SW480 (cell line): Measurements from ENCODE around the gene TNPO3.
"Not testable (repeated sequence)": the region's sequence is repeated elsewhere in the genome, so short reads cannot be mapped to it uniquely, and the experiment has no call there.

ENCODE experiments used
- DNase-seq: peaks from one replicate; pipeline ENCODE4 v3.0.0-alpha.2; 2016; ENCODE audit warnings: low spot score

TNPO3 gene

DNA sequence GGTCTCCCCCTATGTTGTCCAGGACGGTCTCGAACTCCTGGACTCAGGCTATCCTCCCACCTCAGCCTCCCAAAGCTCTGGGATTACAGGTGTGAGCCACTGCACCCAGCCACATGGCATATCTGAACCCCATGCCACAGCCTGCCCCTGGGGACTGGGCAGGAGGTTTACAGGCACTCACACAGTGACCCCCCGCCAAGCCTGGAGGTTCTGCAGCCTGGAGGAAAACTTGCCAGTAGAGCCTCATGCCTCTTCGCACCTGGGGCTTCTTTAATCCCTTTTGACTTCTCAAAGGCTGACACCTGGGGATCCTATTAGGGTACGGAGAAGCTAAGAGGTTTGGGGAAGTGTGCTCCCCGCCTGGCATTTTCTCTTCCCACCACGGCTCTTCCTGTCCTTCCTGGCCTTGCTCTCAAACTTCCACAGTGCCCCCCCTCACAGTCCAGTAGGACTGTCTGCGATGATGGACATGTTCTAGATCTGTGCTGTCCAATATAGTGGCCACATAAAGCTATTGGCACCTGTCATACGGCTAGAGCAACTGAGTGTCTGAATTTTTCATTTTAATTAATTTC lies 133.0 kb downstream of the TNPO3 start:
- no peak for DNase-seq

- DNase-seq = no peak
Measured at GRCh38 chr7:128920913-128921582, 133.9 kb downstream of the TNPO3 start.

DNA sequence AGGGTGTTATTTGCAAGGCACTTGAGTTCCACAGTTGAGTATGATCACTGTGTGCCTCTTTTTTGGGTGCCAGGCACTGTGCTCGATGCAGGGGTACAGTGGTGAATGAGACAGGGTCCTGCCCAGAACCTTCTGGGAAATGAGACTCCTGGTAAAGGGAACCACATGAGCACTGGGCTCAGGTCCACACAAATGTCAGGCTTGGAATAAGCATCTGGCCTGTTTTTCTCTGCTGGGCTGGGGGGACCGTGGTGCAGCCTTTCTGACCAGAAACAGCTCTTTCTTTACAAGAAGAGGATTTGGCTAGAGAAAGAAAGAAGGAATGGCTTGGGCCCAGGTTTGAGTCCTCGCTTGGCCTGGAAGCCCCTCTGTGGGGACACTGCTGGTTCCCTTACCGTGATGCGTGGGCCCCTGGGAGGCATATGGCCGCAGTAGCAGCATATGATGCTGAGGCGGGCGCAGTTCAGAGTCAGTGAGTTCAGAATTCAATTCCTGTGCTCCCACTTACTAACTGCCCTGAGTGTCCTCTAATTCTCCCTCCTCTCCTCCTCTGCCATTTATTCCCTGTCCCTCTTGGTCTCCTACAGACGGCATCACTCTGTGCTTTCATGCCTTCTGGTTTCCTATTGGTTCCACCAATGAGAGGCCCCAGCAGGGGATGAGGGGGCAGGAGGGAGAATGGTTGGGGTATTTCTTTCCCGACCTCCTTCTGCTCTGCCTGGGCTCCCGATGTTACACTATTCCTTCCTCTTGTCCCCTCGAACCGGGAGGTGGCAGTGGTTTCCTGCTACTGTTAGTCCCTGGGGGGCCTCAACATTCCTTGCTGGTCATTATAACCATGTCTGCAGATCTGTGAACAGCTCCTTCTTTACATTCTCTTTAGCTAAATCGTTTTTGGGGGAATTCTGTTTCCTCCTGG lies 134.8 kb downstream of the TNPO3 start:
- no peak for DNase-seq

DNA sequence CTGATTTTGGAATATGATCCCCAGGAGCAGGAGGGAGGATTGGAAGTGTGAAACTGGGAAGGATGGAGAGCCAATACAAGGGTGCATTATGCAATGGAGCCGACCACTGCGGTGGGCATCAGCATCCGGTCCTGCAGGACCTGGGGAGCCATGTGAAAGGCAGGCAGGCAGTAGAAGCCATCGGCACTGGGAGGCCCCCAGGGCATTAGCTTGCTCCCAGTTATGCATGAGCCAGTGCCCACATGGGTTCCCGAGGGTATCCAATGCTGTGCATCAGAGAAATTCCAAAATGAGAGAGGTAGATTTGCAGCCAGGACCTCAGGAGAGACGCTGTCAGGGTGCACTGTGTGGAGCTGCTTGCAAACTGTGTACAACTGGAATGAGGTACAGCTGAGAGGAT lies 135.7 kb downstream of the TNPO3 start:
- no peak for DNase-seq

DNA sequence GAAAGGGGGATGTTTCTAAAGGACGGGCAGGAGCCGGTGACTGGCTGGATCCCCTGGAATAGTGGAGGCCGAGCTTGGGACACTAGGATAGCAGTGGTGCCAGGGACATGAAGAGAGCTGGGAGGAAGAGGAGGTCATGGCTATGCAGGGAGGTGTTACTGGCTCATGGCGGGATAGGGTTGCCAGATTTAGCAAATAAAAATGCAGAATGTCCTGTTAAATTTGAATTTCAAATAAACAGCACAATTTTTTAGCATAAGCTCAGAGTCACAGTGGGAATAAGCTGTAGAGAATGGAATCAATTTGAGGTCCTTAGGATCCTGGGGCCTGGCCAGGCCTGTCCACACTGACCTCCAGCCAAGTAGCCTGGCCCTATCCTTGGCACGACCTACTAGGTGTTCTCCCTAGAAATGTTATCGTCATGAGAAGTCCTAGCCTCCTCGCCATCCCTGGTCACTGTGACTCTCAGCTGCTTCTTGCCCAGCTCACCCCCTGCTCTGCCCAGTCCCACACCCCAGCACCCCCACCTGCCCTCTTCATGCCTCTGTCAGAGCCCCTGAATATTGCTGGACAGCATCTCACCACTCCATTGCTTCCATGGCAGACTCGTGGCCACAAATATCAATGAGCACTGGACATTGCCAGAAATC lies 136.8 kb downstream of the TNPO3 start:
- DNase-seq = no peak

DNA sequence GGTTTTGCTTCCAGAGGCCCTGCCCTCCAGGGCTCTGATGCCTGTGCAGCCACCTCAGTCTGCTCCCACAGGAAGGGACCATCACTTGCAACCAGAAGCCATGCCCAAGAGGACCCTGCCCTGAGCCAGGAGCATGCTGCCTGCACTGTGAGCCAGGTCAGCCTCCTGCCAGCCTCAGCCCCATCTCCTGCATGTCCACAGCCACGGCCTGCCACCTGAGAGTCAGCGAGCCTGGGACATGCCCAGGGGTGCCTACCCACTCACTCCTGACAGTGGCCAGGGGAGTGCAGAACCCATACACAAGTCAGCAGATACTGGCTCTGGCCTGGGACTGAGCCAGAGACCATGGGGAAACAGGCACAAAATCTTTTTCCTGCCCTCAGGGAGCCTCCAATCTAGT lies 137.8 kb downstream of the TNPO3 start:
- no peak for DNase-seq

- DNase-seq = no peak
Measured at GRCh38 chr7:128916643-128916915, 138.3 kb downstream of the TNPO3 start.

GRCh38 chr7:128915841-128916642 lies 138.9 kb downstream of the TNPO3 start:
- no peak for DNase-seq

DNA sequence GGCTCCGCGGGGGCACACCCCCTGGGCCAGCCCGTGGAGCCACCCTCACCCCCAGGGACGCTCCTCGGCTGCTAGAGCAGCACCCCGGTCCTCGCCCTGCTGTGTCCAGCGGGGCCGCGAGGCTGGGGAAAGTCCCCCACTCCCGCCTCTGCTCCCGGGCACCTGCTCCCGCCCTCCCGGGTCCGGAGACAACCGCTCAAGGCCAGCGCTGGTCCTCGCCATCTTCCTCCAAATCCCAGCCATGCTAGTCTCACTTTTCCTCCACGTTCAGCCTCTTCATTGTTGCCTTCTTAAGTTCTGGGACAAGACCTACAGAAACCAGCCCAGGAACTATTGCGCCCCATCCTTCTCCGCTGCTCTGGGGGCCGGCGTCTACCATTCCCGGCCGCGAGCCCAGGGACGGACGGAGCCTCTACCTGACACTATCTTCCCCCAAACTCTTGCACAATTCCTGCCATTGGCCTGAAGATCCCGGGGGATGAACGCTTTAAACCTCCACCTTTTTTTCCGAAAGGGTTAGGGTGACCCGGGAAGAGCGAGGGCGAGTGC lies 139.6 kb downstream of the TNPO3 start:
- no peak for DNase-seq

- no peak for DNase-seq
Measured at GRCh38 chr7:128914566-128915151, 140.3 kb downstream of the TNPO3 start.

- no peak for DNase-seq
Measured at GRCh38 chr7:128913870-128914565, 140.9 kb downstream of the TNPO3 start.

GRCh38 chr7:128912709-128913495 lies 142.0 kb downstream of the TNPO3 start:
- DNase-seq = not testable (repeated sequence)

DNA sequence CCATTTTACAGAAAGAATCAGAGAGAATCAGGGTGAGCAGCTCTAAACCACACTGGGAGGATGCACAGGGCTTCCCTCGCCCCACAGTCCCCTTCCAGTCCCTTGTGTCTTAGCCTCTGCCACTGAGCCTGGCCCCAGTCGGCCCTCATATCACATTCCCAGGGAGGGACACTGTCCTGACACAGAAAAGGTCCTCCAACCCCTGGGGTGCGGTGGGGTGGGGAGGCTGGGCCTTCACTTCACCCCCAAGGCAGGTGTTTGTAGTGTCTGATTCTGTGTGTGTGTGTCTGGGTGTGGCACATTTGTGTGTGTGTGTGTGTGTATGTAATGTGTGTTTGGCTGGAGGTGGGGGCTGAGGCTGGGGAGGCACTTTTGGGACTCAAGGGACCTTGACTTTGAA lies 142.6 kb downstream of the TNPO3 start:
- no peak for DNase-seq

DNA sequence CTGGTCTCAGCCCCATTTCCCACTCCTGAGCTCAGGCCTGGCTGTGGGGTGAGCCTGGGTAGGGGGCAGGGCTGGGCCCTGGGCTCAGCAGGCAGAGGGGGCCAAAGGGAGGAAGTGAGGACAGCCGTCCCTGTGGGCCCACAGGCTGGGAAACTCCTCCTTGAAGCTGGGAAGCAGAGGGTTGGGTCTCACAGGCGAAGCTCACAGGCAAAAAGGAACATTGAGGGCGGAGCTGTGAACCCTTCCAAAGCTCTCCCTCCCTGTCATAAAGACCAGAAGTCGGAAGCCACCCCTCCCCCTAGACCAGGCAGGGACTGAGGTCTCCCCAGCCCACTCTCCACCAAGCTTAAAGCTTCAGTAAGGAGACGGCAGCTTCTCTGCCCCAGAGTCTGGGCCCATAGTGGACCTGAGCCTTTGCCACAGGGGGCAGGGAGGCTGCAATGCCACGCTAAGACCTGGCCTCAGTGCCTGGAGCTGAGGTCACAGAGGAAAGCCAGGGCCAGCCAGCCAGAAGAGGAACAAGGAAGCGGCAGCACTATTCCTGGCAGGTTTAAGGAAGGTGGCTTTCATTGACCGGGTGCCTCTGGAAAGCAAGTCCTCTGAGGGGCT lies 143.4 kb downstream of the TNPO3 start:
- no peak for DNase-seq

- no peak for DNase-seq
Measured at GRCh38 chr7:128910569-128910945, 144.4 kb downstream of the TNPO3 start, which contains the start of gene KCP. Gene KCP, minus strand, starts transcription at chr7:128910709. Its CDS starts 33 bp downstream, at chr7:128910676.

DNA sequence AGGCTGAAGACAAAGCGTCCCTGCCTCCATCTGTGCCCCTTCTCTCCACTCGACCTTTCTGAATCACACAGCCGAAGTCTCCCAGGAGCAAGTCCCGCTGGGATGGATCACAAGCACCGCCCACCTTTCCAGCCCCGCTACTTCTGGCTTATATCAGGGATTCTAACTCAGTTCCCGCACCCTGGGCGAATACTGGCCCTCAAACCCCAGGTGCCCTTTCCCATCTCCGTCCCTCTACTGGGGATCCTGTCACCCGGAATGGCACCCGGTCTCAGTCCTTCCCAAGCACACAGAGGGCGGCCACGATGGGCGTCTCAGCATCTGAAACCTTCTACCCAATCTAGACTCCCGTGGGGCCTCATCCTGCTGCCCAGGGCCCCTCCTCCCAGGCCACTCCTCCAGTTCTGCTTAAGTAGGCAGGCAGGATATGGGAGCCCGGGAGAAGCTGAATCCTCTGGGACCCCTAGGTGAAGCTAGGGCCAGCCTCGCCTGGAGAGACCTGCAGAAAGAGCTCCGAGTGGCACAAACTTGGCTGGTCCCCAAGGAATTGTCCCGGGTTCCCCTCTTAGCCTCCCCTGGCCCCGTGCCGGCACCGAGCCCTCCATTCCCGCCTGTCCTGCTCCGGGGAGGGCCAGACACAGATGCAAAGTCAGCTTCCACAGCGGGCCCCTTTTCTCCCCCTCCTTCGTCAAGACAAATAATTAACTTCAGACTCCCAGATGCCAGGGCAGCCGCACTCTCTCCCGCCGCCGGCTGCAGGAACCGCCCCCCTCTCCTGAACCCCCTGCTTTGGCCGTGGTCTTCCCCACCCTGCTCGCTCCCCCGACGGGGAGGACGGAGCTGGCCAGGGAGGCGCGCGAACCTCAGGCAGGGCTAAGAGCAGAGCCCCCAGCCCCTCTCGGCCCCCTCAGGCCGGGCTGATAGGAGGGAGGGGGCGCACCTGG lies 145.0 kb downstream of the TNPO3 start:
- no peak for DNase-seq

- DNase-seq = no peak
Measured at GRCh38 chr7:128908750-128909624, 145.9 kb downstream of the TNPO3 start.
